Tibial nerve (tissue), 4 donors: Measurements from ENCODE around the gene CHSY1. TPM values are rescaled to one million over a fixed set of nuclear protein-coding genes. Genes with fewer than 3 reads are reported as not detected.

Experiments used
- DNase-seq, 2 donors: peaks; one replicate each; pipeline ENCODE4 v3.0.0-alpha.2; 2019; ENCODE audit warnings: low spot score in 2 of 2
- H3K27ac ChIP-seq, 4 donors: fragments of 200-600 bp; sonication (generic) in 3 of 4; one replicate each; pipeline ENCODE4 v1.5.1; 2017 to 2019; ENCODE audit warnings: mild to moderate bottlenecking in 1 of 4
- H3K27me3 ChIP-seq, 2 donors: fragments of 200-600 bp; sonication (generic) in 1 of 2; one replicate each; pipeline versions ENCODE4 v1.5.1 to v1.6.0; 2017 to 2019
- H3K36me3 ChIP-seq, 3 donors: fragments of 200-600 bp; sonication (generic); one replicate each; pipeline ENCODE4 v1.5.1; 2018 to 2019
- H3K4me1 ChIP-seq, 4 donors: fragments of 200-600 bp; sonication (generic) in 3 of 4; one replicate each; pipeline ENCODE4 v1.5.1; 2017 to 2019
- H3K4me3 ChIP-seq, 4 donors: fragments of 200-600 bp; sonication (generic) in 3 of 4; one replicate each; pipeline ENCODE4 v1.5.1; 2017 to 2019; ENCODE audit warnings: mild to moderate bottlenecking in 1 of 4, moderate library complexity in 1 of 4
- H3K9me3 ChIP-seq, 4 donors: fragments of 200-600 bp; sonication (generic) in 3 of 4; one replicate each; pipeline ENCODE4 v1.5.1; 2017 to 2019
- EP300 ChIP-seq, 2 donors: sonication (generic); formaldehyde crosslinking; IDR thresholded peaks; one replicate each; pipeline ENCODE4 v1.6.1; 2017; ENCODE audit warnings: antibody characterized with exemption in 2 of 2, mild to moderate bottlenecking in 1 of 2
- POLR2A ChIP-seq, 2 donors: fragments of 450-650 bp; IDR thresholded peaks; one replicate each; pipeline ENCODE4 v1.6.1; 2017; ENCODE audit warnings: antibody characterized with exemption in 2 of 2, mild to moderate bottlenecking in 2 of 2, moderate library complexity in 2 of 2
- WGBS, 2 donors: methylation state at CpG; one replicate each; pipeline ENCODE4 v1.1.5; 2018; 5-methylcytosine and 5-hydroxymethylcytosine counted together
- total RNA-seq, 4 donors: library from RNA; depleted of rRNA; stranded (reverse); fragments of >200 nt; gene quantifications; one replicate each; pipeline ENCODE4 v1.1.0, GENCODE V29; 2016
- TF ChIP-seq, protein P1 (sequence below), 5 experiments: fragments of 200-600 bp in 3 of 5; fragments of 450-650 bp in 2 of 5; sonication (generic) in 3 of 5; IDR thresholded peaks; one replicate each; pipeline ENCODE4 v1.5.1; 2016 to 2019; ENCODE audit warnings: antibody characterized with exemption in 5 of 5, mild to moderate bottlenecking in 3 of 5, moderate library complexity in 2 of 5

The CHSY1 gene
- total RNA-seq, 4 donors from 2014 or later = 22.0 to 29.7 (median 24.6) TPM

DNA sequence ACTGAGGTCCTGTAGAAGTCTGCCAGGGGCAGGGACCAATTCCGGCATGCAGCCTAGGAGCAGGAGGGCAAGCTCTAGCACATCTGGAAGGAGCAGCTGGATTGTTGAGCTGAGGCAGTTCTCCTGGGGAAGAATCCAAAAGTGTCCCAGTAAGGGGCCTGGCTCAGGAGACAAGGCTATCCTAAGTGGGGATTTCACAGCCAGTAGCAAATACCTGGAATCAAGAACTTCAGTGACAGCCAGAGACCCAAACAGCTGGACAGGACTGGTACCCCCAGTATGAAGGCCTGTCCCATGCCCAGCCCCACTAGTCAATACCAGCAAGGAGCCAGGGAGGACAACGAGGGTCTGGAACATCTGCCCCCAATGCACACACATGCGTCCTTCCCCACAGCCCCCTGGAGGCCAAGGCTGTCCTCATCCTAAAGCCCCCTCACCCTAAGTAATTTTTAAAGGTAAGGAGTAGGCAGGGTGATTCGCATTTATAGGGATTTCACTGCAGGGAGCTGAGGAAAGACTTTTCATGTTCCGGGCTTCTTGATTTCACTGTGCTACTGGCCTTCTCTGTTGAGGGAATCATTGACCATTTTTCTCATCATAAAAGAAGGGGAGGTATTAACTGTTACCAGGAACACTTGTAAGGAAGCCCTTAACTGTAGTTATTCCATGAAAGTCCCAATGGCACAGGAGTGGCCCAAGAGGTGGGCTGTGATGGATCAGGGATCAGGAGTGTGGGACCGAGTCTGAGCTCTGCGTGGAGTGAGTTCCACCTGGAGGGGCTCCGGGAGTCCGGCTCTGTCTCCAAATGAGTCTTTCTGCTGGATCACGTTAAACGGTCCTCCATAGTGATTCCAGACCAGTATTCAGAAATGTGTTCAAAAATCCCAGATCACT, 2.6 kb upstream of the CHSY1 start:
- DNase-seq = no peak
- TF ChIP-seq, protein P1, sequence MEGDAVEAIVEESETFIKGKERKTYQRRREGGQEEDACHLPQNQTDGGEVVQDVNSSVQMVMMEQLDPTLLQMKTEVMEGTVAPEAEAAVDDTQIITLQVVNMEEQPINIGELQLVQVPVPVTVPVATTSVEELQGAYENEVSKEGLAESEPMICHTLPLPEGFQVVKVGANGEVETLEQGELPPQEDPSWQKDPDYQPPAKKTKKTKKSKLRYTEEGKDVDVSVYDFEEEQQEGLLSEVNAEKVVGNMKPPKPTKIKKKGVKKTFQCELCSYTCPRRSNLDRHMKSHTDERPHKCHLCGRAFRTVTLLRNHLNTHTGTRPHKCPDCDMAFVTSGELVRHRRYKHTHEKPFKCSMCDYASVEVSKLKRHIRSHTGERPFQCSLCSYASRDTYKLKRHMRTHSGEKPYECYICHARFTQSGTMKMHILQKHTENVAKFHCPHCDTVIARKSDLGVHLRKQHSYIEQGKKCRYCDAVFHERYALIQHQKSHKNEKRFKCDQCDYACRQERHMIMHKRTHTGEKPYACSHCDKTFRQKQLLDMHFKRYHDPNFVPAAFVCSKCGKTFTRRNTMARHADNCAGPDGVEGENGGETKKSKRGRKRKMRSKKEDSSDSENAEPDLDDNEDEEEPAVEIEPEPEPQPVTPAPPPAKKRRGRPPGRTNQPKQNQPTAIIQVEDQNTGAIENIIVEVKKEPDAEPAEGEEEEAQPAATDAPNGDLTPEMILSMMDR (IDR thresholded peaks at IDR 0.05) = no peak
- TF ChIP-seq POLR2A (IDR thresholded peaks at IDR 0.05) = no peak
- TF ChIP-seq EP300 (IDR thresholded peaks at IDR 0.05) = no peak
- peaks cover 0 to 28% (median 9%) of the 10 kb centered on the region in 4 donors for H3K4me1 ChIP-seq
- 82 to 89% methylated on average over 11 of the region's 11 CpGs for WGBS, 2 donors
- no peaks in the 10 kb centered on the region for H3K27me3 ChIP-seq
- no peaks in the 10 kb centered on the region for H3K36me3 ChIP-seq
- no peaks in the 10 kb centered on the region for H3K9me3 ChIP-seq
- H3K27ac ChIP-seq = peak overlapping the region in 1 of 4 donors; percentile 30
- no peak overlapping the region for H3K4me3 ChIP-seq

DNA sequence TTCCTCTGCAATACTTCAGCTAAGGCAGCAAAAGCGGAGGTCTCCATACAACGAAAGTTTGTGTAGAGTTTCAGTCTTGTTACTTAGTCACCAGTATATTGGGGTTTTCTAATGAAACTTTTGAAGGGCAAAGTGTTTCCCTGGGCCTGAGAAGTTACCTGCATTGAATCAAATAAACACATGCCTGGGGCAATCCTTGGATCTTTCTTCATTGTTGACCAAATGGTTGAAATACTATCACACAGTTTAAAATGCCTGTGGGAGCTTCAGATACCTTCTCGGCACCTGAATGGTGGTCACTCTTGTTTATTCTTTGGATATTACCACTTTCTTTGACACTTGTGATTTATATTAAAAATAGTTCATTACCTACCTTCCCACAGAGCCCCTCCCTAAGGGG, 988 bp upstream of the CHSY1 start:
- no peaks in the 10 kb centered on the region for H3K36me3 ChIP-seq
- H3K4me1 ChIP-seq = peaks cover 0 to 44% (median 14%) of the 10 kb centered on the region in 4 donors
- no peaks in the 10 kb centered on the region for H3K27me3 ChIP-seq
- peak overlapping the region; percentile 58 to 88 (median 69) for H3K4me3 ChIP-seq
- H3K9me3 ChIP-seq = no peaks in the 10 kb centered on the region
- DNase-seq = no peak
- peak overlapping the region in 2 of 4 donors; percentile 75 to 94 for H3K27ac ChIP-seq
- WGBS, 2 donors = 47 to 55% methylated on average over 3 of the region's 3 CpGs
- TF ChIP-seq POLR2A (IDR thresholded peaks at IDR 0.05) (no peak), EP300 (IDR thresholded peaks at IDR 0.05) (no peak)
- TF ChIP-seq, protein P1 (IDR thresholded peaks at IDR 0.05) = no peak

DNA sequence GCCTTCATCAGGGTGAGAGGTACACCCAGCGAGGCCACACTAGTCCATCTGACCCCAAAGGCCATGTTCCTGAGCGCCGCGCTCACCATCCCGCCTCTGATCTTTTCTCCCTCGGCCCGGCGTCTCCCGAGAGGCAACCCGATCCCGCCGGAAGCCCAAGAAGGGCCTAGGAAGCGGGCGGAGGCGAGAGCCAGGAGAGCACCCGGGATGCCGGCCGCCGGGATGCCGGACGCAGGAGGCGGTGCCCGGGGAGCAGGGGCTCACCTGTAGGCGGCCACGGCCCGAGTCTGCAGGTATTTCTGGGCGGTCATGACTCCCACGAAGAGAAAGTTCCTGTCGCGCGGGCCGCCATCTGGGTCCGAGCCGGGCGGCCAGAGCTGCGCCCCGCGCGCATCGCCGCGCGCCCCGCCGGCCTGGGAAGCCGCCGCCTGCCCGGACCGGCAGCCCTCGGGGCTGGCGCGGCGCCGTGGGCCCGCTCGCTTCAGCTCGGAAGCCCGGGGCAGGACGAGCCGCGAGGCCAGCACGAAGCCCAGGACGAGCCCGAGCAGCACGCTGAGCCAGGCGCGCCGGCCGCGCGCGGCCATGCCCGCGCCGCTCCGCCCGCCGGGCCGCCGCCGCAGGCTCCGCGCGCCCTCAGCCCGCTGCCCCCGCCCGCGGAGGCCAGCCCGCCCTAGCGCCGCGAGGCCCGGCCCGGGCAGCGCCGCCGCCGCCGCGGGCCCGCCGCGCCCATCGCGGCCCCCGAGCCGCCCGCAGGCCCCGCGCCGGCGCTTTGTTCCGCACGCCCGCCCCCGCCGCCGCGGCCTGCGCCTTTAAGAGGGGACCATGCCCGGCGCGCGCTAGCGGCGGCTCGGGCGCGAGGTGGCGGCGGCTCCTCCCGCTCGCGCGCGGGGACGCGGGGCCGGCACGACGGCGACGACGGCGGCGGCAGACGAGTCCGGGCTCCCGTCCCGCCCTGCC, 697 bp downstream of the CHSY1 start:
- H3K36me3 ChIP-seq = no peaks in the 10 kb centered on the region
- H3K9me3 ChIP-seq = no peaks in the 10 kb centered on the region
- 0 to 1% methylated on average over 37 to 70 of the region's 150 CpGs for WGBS, 2 donors
- H3K27me3 ChIP-seq = no peaks in the 10 kb centered on the region
- DNase-seq = no peak
- peak overlapping the region; percentile 71 to 88 (median 80) for H3K4me3 ChIP-seq
- TF ChIP-seq, protein P1 (IDR thresholded peaks at IDR 0.05) = peak in 1 of 5 experiments; percentile 11
- TF ChIP-seq EP300 (IDR thresholded peaks at IDR 0.05) = no peak
- H3K4me1 ChIP-seq = peaks cover 0 to 61% (median 21%) of the 10 kb centered on the region in 4 donors
- peak overlapping the region; percentile 77 to 94 (median 80) for H3K27ac ChIP-seq

DNA sequence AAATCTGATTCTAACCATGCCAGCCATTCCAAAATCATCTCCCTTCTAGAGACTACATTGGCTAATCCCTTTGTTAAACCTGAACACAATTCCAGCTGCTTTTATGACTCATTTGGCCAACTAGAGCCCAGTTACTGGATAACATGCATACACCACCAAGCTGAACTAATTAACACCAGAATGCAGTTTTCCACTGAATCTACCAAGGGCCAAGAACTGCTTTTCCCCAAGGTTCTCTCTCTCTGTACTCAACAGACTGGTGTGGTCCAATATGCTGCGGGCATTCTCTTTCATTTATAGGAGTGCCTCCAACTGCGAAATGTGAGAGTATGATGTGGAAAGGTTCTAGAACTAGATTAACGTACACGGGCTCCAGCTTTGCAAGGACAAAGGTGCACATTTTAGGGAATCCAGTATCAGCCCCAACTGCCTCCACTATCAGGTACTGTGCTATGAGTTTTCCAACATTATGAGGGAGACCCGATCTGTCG, 1.5 kb downstream of the CHSY1 start:
- peaks cover 0 to 65% (median 23%) of the 10 kb centered on the region in 4 donors for H3K4me1 ChIP-seq
- no peaks in the 10 kb centered on the region for H3K27me3 ChIP-seq
- H3K27ac ChIP-seq = peak overlapping the region in 3 of 4 donors; percentile 60 to 89 (median 66)
- no peaks in the 10 kb centered on the region for H3K9me3 ChIP-seq
- peak in 1 of 2 donors; percentile 53 for TF ChIP-seq EP300 (IDR thresholded peaks at IDR 0.05)
- TF ChIP-seq, protein P1 (IDR thresholded peaks at IDR 0.05) = no peak
- peak overlapping the region; percentile 46 to 88 (median 80) for H3K4me3 ChIP-seq
- H3K36me3 ChIP-seq = no peaks in the 10 kb centered on the region
- DNase-seq = no peak
- 3 to 9% methylated on average over 6 of the region's 6 CpGs for WGBS, 2 donors
